GM19372 (cell line): ENCODE results near the gene CLPTM1L.
A peak's percentile ranks its signal among the peaks of the same experiment; 100 is the strongest.

Source experiments
- ATAC-seq: cut with Tn5 transposase; IDR thresholded peaks from one replicate; pipeline ENCODE4 v1.9.1; 2021; ENCODE audit warnings: mild to moderate bottlenecking, low read depth, moderate library complexity; ENCODE audit not compliant: unreplicated experiment

Gene CLPTM1L, protein sequence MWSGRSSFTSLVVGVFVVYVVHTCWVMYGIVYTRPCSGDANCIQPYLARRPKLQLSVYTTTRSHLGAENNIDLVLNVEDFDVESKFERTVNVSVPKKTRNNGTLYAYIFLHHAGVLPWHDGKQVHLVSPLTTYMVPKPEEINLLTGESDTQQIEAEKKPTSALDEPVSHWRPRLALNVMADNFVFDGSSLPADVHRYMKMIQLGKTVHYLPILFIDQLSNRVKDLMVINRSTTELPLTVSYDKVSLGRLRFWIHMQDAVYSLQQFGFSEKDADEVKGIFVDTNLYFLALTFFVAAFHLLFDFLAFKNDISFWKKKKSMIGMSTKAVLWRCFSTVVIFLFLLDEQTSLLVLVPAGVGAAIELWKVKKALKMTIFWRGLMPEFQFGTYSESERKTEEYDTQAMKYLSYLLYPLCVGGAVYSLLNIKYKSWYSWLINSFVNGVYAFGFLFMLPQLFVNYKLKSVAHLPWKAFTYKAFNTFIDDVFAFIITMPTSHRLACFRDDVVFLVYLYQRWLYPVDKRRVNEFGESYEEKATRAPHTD

GRCh38 chr5:1344975-1345838, at the start of gene CLPTM1L:
CLPTM1L (minus strand) TSS chr5:1345099; CDS start chr5:1344841, 258 bp downstream.
- peak; percentile 84 for ATAC-seq

- ATAC-seq, result no peak
Observed at GRCh38 chr5:1393571-1394501, 48.9 kb upstream of the CLPTM1L start.

GRCh38 chr5:1392801-1393565, 48.1 kb upstream of the CLPTM1L start:
- no peak for ATAC-seq

- ATAC-seq, result no peak
Observed at GRCh38 chr5:1392261-1392660, 47.4 kb upstream of the CLPTM1L start.

- no peak for ATAC-seq
Observed at GRCh38 chr5:1391691-1392090, 46.8 kb upstream of the CLPTM1L start.

- ATAC-seq, result no peak
Observed at GRCh38 chr5:1390861-1391600, 46.1 kb upstream of the CLPTM1L start.

GRCh38 chr5:1390333-1390732, 45.4 kb upstream of the CLPTM1L start:
- no peak for ATAC-seq

- ATAC-seq, result no peak
Observed at GRCh38 chr5:1388383-1388967, 43.6 kb upstream of the CLPTM1L start.

DNA sequence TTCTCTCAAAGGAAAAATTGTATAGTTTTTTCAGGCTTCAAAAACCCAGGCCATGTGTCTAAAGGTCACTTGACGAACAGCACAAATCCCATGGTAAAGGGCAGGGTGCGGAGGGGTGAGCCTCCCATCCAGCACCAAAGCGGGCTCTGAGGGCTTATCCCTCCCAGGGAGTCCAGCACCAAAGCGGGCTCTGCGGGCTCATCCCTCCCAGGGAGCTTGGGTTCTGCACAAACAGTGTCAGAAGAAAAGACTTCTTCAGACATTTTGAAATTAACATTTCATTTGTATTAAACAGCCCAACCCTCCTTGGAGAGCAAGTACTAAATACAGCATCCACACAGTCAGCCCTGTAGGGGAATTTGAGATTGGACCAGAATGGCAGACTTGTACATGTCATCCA, 43.0 kb upstream of the CLPTM1L start:
- no peak for ATAC-seq

- no peak for ATAC-seq
Observed at GRCh38 chr5:1387059-1387755, 42.3 kb upstream of the CLPTM1L start.

DNA sequence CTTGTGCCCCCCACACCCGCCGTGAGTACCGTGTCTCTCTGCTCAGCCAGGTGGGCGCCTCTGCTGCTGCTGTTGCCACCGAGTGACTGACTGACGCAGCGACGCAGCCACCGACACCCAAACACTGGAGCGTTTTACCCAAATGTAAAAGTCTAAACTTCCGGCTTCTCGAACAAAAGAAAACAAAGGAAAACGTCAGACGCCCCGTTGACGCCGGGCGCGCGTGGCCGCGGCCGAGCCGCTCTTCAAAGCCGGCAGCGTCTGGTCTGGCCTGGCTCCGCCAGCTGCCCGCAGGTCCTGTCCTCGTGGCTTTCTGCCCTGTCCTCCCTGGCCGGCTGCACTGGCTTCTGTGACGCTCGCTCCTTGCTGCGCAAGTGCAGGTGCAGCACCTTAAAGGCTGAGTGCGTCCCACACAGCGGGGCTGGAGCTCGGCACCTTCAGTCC, 41.4 kb upstream of the CLPTM1L start:
- peak; percentile 57 for ATAC-seq

GRCh38 chr5:1385395-1386273, 40.7 kb upstream of the CLPTM1L start:
- peak; percentile 90 for ATAC-seq

DNA sequence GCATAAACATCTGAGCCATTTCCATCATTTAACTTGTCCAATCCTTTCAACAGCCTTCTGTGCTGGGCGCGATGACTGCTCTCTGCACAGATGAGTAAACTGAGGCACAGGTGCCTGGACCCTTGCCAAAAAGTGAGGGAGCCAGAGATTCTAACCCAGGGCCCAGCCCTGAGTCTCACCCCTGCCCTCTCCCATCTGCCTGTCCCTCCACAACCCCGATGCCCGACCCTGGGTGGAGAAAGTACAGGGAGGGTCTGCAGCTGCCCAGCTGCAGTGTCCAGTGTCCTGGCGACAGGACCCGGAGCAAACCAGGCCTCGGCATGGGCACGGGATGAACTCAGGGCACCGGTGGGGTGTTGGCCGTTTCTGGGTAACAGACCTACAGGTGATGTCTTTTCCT, 39.6 kb upstream of the CLPTM1L start:
- ATAC-seq, result no peak

DNA sequence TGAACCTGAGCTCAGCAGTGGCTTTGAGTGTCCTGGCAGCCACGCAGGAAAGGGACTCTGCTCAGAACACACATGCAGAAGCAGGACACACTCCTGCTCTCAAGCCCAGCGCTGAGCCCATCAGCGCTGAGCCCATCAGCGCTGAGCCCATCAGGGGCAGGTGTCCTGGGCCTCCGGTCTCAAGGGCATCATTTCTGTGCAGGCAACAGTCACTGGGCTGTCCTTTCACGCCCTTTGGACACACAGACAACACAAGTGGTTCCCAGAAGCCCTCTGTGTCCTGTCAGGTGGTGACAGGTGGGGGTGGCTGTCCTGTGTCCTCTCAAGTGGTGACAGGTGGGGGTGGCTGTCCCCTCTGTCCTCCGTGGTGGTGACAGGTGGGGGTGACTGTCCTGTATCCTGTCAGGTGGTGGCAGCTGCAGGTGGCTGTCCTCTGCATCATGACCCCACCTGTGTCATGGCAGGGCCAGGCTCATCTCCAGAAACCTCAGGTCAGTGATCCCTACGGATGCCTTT, 39.0 kb upstream of the CLPTM1L start:
- ATAC-seq, result no peak

- no peak for ATAC-seq
Observed at GRCh38 chr5:1383344-1383743, 38.4 kb upstream of the CLPTM1L start.

- no peak for ATAC-seq
Observed at GRCh38 chr5:1382248-1382700, 37.4 kb upstream of the CLPTM1L start.
